Endodermal cell (in vitro differentiated cells): Measurements from ENCODE around the gene XK. TPM values are rescaled to one million over a fixed set of nuclear protein-coding genes. Genes with fewer than 3 reads are reported as not detected.

ENCODE experiments used
- DNase-seq: peaks from one replicate; pipeline ENCODE4 v3.0.0-alpha.2; 2017
- H3K27ac ChIP-seq: 2 replicates; pipeline ENCODE4 v1.5.1; 2013; ENCODE audit warnings: mild to moderate bottlenecking, low read depth, low read length, moderate library complexity
- H3K27me3 ChIP-seq: 2 replicates; pipeline ENCODE4 v1.6.1; 2013; ENCODE audit warnings: mild to moderate bottlenecking, low read length, moderate library complexity; ENCODE audit not compliant: insufficient read depth, control insufficient read depth, poor library complexity, severe bottlenecking
- H3K36me3 ChIP-seq: 2 replicates; pipeline ENCODE4 v1.7.0; 2013; ENCODE audit warnings: mild to moderate bottlenecking, low read length, moderate library complexity; ENCODE audit not compliant: control insufficient read depth, insufficient read depth
- H3K4me1 ChIP-seq: one replicate; pipeline ENCODE4 v1.7.0; 2013; ENCODE audit warnings: low read length; ENCODE audit not compliant: control insufficient read depth, insufficient read depth
- H3K4me3 ChIP-seq: 2 replicates; pipeline ENCODE4 v1.5.1; 2013; ENCODE audit warnings: mild to moderate bottlenecking, low read length, moderate library complexity
- H3K9ac ChIP-seq: 2 replicates; pipeline ENCODE4 v1.6.1; 2013; ENCODE audit warnings: mild to moderate bottlenecking, low read length, moderate library complexity; ENCODE audit not compliant: poor library complexity, severe bottlenecking; ENCODE audit errors: extremely low read depth
- H3K9me3 ChIP-seq: 2 replicates; pipeline ENCODE4 v1.6.1; 2013; ENCODE audit warnings: mild to moderate bottlenecking, low read length, moderate library complexity; ENCODE audit not compliant: control insufficient read depth
- H3K27ac Mint-ChIP-seq: 2 replicates; pipeline ENCODE4 v1.8.0; 2020; ENCODE audit warnings: mixed read lengths
- H3K27me3 Mint-ChIP-seq: 2 replicates; pipeline ENCODE4 v1.8.0; 2021; ENCODE audit warnings: mild to moderate bottlenecking, mixed read lengths; ENCODE audit not compliant: insufficient read depth
- H3K36me3 Mint-ChIP-seq: 2 replicates; pipeline ENCODE4 v1.8.0; 2020; ENCODE audit warnings: low read depth, mixed read lengths
- H3K4me1 Mint-ChIP-seq: 2 replicates; pipeline ENCODE4 v1.8.0; 2020; ENCODE audit warnings: mixed read lengths
- H3K4me3 Mint-ChIP-seq: 2 replicates; pipeline ENCODE4 v1.8.0; 2020; ENCODE audit warnings: mild to moderate bottlenecking, moderate library complexity, mixed read lengths
- H3K9me3 Mint-ChIP-seq: 2 replicates; pipeline ENCODE4 v1.8.0; 2020; ENCODE audit warnings: mild to moderate bottlenecking, mixed read lengths
- WGBS, 2 experiments: methylation state at CpG; one replicate each; pipeline versions ENCODE4 v1.1.5 to v1.1.7; 2013; ENCODE audit warnings: missing lambda C conversion rate in 2 of 2, mixed read lengths in 1 of 2; ENCODE audit not compliant: insufficient coverage in 1 of 2, insufficient read length in 1 of 2; 5-methylcytosine and 5-hydroxymethylcytosine counted together
- total RNA-seq, 2 donors: library from RNA; stranded (reverse); fragmentation: NEBNext Ultra II Directional in 1 of 2; extraction: Animal tissue kit (Norgen Biotek cat#: 25700) in 1 of 2; gene quantifications; 2 replicates in 1 of 2; 3 replicates in 1 of 2; pipeline ENCODE4 v1.2.1, GENCODE V29; 2021
- TF ChIP-seq, protein P1 (sequence below): fragments of 200-600 bp; sonication (generic); conservative IDR thresholded peaks from 2 replicates; pipeline ENCODE4 v1.5.0; 2021; ENCODE audit warnings: antibody characterized with exemption, mild to moderate bottlenecking

XK gene
- total RNA-seq, 2 donors from 2014 or later: 0.13 to 0.49 TPM

DNA sequence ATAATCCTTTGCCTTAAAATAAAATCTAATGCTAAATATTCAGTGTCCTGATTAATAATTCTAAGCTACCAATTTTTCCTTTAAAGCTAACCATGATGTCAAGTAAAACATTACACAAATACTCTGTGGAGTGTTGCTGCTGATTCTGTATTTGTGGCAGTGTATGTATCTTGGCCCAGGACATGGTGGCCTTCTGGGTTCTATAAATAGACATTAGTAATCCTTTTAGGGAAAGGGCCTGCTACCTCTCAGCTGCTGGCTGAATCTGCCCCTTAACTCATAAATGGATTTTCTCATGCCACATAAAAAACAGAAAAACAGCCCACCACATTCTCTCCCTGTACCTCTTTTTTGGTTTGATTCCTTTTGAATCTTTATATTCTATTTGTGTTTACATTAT is 1.2 kb upstream of the XK start:
- Histone ChIP-seq H3K27ac (no peak overlapping the region), H3K27me3 (peaks cover 21% of the 10 kb centered on the region), H3K9me3 (no peaks in the 10 kb centered on the region), H3K4me3 (no peak overlapping the region), H3K36me3 (no peaks in the 10 kb centered on the region), H3K9ac (no peak overlapping the region), H3K4me1 (no peaks in the 10 kb centered on the region)
- TF ChIP-seq, protein P1, sequence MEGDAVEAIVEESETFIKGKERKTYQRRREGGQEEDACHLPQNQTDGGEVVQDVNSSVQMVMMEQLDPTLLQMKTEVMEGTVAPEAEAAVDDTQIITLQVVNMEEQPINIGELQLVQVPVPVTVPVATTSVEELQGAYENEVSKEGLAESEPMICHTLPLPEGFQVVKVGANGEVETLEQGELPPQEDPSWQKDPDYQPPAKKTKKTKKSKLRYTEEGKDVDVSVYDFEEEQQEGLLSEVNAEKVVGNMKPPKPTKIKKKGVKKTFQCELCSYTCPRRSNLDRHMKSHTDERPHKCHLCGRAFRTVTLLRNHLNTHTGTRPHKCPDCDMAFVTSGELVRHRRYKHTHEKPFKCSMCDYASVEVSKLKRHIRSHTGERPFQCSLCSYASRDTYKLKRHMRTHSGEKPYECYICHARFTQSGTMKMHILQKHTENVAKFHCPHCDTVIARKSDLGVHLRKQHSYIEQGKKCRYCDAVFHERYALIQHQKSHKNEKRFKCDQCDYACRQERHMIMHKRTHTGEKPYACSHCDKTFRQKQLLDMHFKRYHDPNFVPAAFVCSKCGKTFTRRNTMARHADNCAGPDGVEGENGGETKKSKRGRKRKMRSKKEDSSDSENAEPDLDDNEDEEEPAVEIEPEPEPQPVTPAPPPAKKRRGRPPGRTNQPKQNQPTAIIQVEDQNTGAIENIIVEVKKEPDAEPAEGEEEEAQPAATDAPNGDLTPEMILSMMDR: no peak
- Mint-ChIP-seq H3K9me3 (peaks cover 36% of the 10 kb centered on the region), H3K4me1 (no peaks in the 10 kb centered on the region), H3K36me3 (no peaks in the 10 kb centered on the region), H3K27me3 (peaks cover 22% of the 10 kb centered on the region), H3K27ac (no peak overlapping the region), H3K4me3 (no peak overlapping the region)
- no peak for DNase-seq

DNA sequence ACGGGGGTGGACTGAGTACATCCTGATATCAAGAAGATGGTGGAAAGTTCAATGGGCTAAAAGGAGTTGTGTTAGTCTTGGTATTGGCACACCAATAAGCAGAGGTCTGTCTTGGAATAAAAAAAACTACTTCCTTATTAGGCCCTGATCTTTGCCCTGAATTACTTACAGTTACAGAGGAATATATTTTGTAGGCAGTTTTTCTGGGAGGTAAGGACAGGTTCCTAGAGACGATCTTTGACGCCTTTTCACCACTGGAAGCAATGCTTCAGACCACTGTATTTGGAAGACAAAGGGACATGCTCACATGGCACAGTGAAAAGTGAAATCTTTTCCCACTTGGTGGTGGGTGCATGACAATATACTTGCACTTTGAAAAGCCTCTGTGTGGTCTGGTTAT is 618 bp upstream of the XK start:
- Mint-ChIP-seq H3K9me3 (peaks cover 35% of the 10 kb centered on the region), H3K27me3 (peaks cover 22% of the 10 kb centered on the region), H3K4me1 (no peaks in the 10 kb centered on the region), H3K4me3 (peak overlapping the region; percentile 52), H3K27ac (no peak overlapping the region), H3K36me3 (no peaks in the 10 kb centered on the region)
- Histone ChIP-seq H3K4me1 (no peaks in the 10 kb centered on the region), H3K9ac (no peak overlapping the region), H3K4me3 (no peak overlapping the region), H3K36me3 (no peaks in the 10 kb centered on the region), H3K27me3 (peaks cover 21% of the 10 kb centered on the region), H3K27ac (no peak overlapping the region), H3K9me3 (no peaks in the 10 kb centered on the region)
- DNase-seq: no peak
- TF ChIP-seq, protein P1: no peak
- WGBS, 2 experiments: 55% methylated on average over 3 of the region's 3 CpGs; no CpG with 5 or more reads in 1 of the 2 experiments

DNA sequence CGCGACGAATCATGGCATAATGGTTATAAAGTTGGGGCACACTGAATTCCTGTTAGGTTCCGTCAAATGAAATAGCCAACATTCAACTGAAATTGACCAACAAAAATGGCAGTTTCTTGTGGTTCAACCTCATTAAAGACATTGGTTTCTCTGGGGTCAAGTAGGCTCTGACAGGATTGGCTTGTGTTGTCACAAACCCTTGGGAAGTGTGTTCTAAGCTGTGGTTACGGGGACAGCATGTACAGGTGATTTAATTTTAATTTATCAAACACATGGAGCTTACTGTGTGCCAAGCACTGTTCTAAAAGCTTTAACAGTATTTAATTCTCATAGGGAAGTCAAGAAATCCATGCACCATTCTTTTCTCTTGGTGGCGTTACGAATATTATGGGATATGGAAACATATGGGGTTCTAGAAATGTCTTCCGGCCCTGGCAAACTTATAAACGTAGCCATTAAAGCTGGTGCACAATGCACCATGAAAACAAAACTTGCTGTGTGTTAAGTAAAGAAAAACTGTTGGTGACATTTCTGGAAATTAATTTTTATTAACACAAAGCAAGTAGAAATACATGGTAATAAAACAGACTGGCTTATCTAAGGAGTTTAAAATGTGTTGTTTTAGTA is 891 bp downstream of the XK start:
- H3K27ac Mint-ChIP-seq: no peak overlapping the region

More for the DNA sequence above, 891 bp downstream of the XK start:
- peaks cover 22% of the 10 kb centered on the region for H3K27me3 Mint-ChIP-seq
- Histone ChIP-seq H3K27me3 (peaks cover 21% of the 10 kb centered on the region), H3K9ac (no peak overlapping the region), H3K4me3 (peak overlapping the region; percentile 45), H3K9me3 (no peaks in the 10 kb centered on the region), H3K4me1 (no peaks in the 10 kb centered on the region), H3K27ac (no peak overlapping the region), H3K36me3 (no peaks in the 10 kb centered on the region)
- H3K9me3 Mint-ChIP-seq: peaks cover 26% of the 10 kb centered on the region
- WGBS, 2 experiments: 84 to 100% methylated on average over 1 to 8 of the region's 9 CpGs
- H3K36me3 Mint-ChIP-seq: no peaks in the 10 kb centered on the region
- H3K4me3 Mint-ChIP-seq: peak overlapping the region; percentile 52
- no peaks in the 10 kb centered on the region for H3K4me1 Mint-ChIP-seq
- no peak for DNase-seq
- TF ChIP-seq, protein P1: no peak
